NCI-H2171 treated with DMSO at 0.1 percent for 48 hours (cell line): ENCODE results near the gene C1QTNF12.
A peak's percentile ranks its signal among the peaks of the same experiment; 100 is the strongest.

ENCODE experiments used
- DNase-seq: peaks from one replicate; lab custom pipeline; 2025; lab: John Stamatoyannopoulos, UW

Gene C1QTNF12

DNA sequence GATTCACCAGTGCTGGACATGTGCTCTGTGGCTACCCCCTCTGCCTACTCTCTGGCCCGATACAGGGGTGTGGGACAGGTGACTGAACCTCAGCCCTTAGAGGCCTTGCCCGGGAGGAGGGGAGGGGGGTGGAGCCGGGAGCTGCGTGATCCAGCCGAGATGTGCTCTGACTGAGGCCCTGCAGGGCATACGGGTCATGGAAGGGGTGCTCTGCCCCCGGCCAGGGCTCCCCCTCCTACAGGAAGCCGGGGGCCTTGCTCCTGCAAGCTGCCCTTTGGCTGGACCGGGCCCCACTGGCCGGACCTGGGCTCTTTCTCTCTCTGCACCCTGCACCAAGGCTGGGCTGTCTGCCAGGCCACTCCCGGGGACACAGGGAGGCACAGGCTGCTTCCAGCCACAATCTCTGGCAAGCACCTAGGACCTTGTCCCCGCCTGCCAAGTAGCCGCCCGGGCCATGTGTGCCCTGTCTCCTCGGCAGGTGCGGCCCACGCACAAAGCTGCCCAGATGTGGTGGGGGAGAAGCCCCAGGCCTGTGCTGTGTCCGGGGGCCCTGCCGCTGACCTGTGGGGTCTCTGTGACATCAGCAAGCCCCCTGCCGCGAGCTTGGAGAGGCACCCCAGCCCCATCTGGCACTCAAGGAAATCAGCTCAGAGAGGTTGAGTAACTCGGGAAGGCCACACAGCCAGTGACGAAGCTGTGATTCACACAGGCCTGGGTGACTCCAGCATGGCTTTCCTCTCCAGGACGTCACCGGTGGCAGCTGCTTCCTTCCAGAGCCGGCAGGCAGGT is 35.2 kb upstream of the C1QTNF12 start:
- no peak for DNase-seq

DNA sequence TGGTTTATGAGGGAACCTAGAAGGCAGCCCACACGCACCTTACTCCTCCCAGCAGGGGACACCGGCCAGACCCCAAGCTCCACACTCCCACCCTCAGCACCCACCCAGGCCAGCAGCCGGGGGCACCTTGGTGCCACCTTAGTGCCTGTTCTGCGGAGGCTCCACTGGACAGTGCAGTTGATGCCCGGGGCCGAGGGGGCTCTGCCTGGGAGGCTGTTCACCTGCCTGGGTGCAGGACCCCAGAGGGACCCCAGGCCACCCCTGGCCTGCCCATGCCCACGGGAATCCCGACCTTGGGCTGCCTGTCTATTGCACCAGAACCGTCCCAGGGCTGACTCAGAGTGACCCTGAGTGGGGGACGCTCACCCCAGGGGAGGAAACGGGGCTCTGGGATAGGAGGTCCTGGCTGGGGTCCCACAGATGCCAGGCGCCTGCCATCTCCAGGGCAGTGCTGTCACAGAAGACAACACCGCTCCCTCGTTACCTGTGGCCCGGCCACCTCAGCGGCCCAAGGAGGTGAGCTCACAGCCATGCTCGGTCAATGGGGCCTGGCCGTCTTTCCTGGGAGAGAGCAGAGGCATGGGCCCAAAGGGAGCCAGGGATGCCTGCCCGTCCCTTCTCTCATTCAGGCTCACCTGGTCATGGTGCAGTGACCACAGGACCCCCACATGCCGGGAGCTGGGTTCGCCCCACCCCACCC is 34.4 kb upstream of the C1QTNF12 start:
- no peak for DNase-seq

DNA sequence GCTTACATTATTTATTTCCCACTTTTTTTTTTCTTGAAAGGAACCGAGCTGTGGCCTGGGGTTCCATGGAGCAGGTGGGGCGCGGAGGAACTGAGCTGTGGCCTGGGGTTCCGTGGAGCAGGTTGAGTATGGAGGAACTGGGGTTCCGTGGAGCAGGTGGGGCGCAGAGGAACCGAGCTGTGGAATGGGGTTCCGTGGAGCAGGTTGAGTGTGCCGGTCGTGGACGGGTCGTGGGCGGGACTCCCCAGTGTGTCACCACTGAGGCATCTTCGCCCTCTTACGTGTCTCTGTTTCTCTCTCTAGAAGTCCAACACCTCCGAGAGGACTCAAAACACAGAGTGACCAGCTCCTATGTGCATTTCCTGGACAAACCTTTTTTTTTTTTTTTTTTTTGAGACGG is 32.5 kb upstream of the C1QTNF12 start:
- no peak for DNase-seq

DNA sequence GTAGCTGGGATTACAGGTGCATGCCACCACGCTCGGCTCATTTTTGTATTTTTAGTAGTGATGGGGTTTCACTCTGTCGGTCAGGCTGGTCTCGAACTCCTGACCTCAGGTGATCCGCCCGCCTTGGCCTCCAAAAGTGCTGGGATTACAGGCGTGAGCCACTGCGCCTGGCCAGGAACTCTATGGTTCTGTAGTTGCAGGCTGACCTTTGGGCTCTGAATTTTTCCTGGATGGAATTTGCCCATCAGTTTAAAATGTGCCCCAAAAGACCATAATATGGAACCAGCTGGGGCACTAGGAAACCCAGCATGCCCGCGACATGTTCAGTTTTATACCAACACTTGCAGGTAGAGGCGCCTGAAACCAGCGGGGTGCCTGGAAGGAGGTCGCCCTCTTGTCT is 32.1 kb upstream of the C1QTNF12 start:
- no peak for DNase-seq

DNA sequence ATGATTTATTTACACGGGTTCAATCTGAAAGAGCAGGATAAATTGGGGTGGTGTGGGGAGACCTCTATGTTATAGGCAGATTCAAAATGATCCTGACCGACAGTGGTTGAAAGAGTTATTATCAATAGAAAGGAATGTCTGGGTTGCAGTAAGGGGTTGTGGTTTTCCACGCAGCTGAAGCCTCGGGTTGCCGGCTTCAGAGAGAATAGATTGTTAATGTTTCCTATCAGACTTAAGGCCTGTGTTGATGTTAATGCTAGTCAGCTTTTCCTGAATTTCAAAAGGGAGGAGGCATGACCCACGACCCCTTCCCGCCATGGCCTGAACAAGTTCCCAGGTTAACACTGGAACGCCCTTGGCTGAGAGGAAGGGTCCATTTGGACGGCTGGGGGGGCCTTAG is 29.3 kb upstream of the C1QTNF12 start:
- no peak for DNase-seq

DNA sequence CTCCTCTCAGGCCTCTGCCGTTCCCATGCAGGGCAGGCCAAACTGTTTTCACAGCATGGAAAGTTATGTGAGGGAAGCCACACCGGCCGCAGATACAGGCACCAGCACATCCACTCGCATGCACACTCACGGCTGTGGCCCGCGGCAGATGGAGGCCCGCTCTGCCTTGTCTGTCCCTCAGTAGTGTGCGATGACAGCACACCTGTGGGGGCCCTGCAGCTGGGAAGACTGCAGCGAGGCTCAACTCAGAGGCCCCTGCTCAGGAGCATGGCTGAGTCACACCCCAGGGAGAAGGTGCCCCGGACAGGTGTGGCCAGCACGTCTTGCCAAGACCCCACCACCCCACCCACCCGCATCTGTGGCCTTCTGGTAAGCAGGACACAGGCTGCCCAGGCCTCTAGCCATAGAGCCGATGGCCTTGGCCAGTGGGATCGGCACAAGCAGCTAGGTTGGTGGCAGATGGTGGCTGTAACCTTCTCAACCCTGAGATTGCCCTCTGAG is 28.5 kb upstream of the C1QTNF12 start:
- DNase-seq: no peak

DNA sequence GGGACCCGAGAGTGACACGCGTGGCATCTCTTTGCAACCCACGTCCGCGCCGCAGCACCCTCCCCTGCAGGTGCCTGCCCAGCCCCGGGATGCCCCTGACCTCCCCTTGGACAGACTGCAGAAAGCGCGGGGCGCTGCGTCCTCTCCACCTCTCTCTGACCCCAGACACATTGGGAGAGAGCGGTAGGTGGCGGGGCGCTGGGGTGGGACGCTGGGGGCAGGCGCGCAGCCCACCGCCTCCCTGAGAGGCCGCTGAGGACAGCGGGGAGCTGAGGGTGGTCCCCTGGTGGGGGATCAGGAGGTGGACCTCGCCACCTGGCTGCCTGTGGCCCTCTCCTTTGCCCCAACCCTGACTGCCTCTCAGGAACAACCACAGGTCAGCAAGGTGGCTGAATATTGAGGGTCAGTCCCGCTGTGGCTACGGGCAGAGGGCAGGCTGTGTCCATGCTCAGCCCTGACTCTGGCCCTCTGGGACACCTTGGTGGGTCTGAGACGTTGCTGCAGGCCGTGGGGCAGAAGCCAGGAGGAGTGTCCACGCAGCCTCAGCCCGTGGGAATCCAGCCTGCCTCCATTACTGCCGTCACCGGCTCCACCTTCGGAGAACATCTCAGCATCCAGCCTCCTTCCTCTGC is 27.9 kb upstream of the C1QTNF12 start:
- no peak for DNase-seq

DNA sequence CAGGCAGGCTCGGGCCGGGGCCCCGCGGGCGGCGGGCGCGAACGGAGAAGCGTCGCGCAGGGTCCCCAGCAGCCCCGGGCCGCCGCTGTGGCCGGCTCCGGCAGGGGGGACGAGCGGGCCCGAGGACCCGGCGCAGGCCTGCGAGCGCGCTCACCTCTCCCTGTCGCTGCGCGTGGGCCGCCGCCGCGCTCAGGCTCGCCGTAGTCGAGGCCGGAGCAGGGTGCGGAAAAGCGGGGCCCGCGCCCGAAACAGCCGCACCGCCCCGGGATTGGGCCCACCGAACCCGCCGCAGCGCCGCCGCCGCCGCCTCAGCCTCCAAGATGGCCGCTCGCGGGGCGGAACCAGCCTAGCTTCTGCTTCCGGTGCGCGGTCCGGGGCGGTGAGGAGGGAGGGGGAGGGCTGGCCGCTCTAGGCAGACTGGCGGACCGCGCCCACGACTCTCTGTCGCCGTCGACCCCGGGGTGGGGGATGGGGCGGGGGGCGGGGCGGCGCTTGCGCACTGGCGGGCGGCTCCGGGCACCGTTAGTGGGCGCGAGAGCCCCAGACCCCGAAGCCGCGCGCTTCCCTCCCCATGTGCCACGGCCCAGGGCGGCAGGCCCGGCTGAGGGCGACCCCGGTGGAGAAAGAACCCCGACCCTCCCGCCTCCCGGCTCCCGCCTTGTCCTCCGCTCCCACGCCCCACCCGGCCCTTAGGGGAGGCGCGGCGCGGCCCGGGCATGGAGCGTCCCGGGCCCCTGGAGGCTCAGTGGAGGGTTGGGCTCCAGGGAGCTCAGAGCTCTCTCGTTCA is 27.2 kb upstream of the C1QTNF12 start, which contains the start of gene UBE2J2:
Gene UBE2J2, minus strand, starts transcription at position 343 of the 787 bp plus-strand sequence. CDS start 5,862 bp downstream, outside the sequence.
- DNase-seq: peak; percentile 87

DNA sequence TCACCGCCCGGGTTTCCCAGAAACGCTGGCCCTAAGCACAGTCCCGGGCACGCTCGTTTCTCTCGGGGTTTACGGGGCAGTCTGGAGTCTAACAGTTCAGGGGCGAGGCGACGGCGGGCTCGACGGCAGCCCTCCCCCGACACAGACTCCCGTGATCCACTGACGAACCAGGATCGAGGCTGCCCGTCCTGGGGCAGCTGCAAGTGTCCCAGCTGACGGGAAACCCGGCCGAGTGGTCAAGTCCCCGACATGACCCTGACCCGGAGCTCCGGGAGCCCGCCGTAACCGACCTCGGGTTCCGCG is 26.6 kb upstream of the C1QTNF12 start:
- no peak for DNase-seq

DNA sequence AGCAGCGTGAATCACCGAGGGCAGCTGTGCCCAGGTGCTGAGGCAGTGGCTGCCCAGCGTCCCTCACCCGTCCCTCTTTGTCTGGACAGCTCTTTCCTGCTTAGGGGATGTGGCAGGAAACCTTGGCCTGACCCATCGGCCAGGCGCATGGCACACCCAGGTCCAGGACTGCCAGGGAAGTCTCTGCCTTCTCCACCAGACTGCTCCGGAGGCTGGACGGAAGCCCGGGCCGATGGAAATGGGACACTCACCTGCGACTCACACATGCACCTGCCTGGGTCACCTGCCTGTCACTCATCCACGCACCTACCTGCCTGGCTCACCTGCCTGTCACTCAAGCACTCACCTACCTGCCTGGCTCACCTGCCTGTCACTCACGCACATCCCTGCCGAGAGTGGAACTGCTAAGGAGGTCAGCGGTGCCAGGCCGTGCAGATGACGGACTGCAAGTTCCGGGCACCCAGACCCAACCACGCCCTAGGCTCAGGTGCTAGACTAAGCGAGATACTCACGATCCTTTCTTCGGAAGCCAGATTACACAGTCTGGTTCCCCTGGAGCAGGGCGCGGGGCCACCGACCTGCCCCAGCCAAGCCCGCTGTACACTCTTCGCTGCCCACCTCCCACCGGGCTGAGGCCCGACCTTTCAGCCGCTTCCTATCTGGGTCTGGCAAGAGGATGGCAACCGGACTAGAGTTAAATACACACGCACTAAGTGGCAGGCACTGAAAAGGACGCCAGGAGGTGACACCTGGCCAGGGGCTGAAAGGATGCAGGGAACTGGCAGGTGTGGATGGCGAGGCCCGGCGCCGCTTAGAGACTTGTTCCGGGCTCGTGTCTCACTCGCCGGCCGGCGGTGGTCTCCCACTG is 26.1 kb upstream of the C1QTNF12 start:
- DNase-seq: no peak

DNA sequence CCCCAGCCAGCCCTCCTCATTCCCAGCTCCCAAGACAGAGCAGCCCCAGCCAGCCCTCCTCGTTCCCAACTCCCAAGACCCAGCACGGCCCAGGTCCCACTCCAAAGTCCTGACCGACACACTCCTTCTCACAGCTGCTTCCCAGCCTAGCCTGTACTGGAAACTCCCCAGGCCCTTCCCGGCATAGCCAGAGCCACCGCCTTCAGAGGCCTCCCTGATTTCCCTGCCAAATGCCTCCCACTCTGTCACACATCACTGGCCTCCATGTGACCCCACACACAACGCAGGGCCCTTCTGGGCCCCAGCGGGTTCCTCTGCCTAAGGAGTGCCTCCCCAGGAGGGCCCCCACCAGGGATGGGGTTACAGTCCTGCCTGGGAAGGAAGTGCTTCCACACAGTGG is 24.3 kb upstream of the C1QTNF12 start:
- DNase-seq: no peak

DNA sequence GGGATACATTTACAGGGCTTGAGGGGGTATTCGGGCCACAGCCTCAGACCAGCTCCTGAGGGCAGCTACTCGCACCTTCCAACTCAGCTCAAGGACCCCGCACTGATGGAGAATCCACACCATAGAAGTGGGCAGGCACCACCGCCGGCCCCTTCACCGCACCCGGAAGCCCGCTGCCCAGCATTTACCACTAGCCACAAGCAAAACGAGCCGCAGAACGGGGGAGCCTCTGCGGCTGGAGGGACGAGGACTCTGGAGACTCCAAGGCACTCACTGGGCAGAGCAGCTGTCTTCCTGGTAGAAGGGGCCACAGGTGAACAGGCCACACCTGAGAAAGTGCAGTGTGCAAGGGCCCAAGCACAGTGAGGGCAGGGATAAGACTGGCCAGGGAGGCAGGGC is 21.8 kb upstream of the C1QTNF12 start:
- DNase-seq: no peak

DNA sequence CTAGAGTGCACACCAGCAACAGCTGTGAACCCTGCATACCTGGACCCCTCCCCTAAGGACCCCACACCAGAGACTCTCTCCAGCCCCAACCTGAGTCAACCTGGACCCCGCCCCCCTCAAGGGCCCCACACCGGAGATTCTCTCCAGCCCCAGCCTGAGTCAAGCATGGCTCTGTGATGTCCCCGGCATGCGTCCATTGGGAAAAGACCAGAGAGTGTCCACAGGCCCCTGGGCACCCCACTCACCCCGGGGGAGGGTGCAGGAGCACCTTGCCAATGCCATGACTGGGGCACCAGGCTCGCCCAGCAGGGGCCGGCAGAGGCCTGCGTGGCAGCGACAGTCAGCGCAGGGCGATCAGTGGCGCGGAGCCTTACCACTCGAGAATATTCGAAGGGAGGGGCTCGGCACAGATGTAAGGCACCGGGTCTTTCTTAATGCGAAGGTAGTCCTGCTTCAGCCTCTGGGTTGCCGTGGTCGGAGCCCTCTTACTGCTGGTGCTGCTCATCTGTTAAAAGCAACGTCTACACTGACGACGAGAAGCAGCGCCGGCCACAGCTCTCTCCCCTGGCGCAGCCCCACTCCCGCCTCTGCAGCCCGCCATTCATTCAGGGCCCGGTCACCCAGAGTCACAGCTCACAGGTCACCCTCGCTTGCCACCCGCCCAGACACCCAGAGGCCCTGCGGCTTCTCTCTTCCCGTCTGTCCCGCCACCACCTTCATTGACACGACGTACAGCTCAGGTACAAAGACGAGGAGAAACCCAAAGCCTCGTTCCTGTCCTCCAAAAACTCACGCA is 21.2 kb upstream of the C1QTNF12 start:
- DNase-seq: no peak

DNA sequence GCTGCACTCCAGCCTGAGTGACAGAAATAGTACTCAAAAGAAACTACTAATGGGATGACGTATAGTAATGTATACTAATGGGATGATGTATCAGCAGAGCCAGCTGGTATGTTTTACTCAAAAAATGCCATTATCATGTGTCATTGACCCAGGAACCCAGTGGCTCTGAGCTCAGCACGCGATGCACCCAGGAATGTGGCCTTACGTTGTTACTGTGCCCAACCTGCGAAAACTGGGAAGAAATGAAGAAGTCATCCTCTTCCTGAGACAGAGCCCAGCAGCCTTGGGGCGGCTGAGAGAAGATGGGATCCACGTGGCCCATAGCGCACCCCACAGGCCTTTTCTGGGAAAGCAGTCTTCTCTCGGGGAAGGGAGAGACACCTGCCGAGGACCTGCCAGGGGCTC is 18.3 kb upstream of the C1QTNF12 start:
- DNase-seq: no peak

DNA sequence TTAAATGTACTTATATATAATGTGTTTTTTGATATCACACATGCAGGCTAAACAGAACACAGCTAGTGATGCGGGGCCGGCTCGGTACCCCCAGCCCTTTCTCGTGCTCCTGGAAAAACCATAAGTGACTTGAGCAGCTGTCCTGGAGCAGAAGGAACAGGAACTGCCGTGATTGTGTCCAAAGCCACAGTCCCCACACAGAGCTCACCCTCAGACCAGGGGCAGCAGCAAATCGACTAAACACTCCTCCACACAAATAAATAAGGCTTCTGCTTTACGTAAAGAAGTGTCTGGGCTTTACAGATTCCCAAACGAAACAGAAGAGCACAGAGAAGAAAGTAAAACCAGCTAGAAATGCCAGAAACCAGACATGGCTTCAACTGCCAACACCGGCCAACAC is 17.5 kb upstream of the C1QTNF12 start:
- no peak for DNase-seq

DNA sequence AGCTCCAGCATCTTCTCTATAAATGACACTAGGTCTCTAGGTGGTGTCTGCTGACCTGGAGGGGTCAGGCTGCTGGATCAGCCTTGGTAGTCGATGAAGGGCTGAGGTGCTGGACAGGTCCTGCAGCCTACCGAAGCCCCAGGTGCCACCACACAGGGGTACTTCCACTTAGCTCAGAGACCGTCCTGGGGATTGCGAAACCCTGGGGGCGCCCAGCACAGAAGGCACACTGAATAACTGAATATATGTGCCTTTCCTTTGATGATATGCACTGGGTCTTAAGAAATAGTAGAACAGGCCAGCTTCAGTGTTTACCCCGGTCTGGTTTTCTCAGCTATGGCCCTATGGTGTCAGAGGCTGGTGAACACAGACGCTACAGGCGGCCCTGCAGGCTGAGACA is 16.2 kb upstream of the C1QTNF12 start:
- DNase-seq: no peak

DNA sequence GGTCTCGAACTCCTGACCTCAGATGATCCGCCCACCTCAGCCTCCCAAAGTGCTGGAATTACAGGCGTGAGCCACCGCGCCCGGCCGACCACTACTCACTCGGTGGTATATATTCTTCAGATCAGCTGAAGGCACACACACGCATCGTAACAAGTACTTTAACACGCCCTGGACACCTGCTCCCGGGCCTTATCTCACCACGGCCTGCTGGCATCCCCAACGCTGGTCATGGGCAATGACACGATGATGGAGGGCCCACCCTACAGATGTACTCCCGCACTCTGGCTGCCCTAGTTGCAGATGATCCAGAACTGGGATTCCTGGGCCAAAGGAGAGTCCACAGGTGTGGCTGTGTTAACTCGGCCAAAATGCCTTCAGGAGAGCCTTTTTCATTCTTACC is 15.5 kb upstream of the C1QTNF12 start:
- no peak for DNase-seq

DNA sequence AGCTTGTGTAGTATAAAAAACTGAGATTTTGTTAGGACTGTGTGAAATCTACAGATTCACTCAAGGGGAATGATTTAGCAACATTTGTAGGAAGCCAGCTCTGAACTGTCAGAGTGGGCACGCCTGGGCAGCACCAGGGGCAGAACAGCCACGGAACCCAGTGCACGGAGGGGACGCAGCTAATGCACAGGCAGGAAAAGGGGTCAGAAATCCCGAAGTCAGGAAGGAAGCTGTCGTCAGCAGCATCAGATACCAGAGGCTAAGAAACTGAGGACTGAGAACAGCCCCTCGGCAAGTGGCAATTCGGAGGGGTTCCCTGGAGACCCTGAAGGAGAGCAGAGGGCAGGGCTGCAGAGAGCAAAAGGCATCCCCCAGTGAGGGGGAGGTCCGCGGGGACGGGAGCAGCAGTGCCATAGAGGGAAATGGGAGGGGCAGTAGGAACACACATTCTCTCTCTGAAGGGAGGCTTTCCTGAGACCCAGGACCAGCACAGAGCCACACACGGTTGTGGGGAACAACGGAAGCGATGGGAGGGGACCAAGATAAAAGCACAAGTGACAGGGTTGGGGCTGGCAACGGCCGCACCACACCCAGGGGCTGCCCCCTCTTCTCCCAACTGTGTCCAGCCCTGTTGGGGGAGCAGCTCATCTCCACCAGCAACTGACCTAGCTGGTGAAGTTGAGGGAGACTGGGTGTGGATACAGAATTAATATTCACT is 14.5 kb upstream of the C1QTNF12 start:
- DNase-seq: no peak

DNA sequence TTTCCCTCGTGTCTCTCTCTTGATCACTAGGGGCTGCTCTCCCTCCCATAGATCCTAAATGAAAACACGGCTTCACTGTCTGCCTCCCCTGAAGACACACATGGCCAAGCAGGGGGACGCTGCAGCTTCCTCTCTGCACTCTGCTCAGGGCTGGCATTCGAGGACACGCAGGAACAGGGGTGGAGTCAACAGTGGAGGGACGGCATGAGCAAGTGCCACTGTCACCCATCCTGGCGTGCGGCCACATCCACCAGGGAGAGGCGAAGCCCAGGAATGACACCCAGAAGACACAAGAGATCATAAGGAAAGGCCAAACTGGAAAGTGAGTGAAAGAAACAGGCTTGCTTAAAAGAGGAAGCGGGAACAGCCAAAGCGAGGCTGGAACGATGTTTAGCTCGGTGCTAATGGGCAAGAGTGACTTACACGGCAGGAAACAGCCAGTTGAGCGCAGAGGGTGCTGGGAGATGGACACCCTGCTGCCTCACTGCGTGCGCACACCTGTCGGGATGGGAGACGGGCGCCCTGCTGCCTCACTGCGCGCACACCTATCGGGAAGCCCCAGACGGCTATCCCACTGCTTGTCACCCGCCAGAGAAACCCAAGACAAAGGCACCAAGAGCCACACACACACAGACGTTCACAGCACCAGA is 13.6 kb upstream of the C1QTNF12 start:
- no peak for DNase-seq
